GM21619 (cell line): ENCODE data around the gene PTPRO.
A peak's percentile ranks its signal among the peaks of the same experiment; 100 is the strongest.

Source experiments
- ATAC-seq: cut with Tn5 transposase; IDR thresholded peaks from one replicate; pipeline ENCODE4 v1.9.1; 2021; ENCODE audit not compliant: unreplicated experiment

Gene PTPRO

GRCh38 chr12:15443611-15444010 lies 121.3 kb downstream of the PTPRO start:
- no peak for ATAC-seq

GRCh38 chr12:15444523-15444922 lies 122.2 kb downstream of the PTPRO start:
- ATAC-seq, result no peak

- no peak for ATAC-seq
These were observed 124.5 kb downstream of the PTPRO start for GRCh38 chr12:15446807-15447206.

GRCh38 chr12:15453613-15454012 lies 131.3 kb downstream of the PTPRO start:
- peak; percentile 54 for ATAC-seq

- ATAC-seq, result no peak
These were observed 135.7 kb downstream of the PTPRO start for GRCh38 chr12:15458008-15458407.

- ATAC-seq, result no peak
These were observed 146.6 kb downstream of the PTPRO start for GRCh38 chr12:15468911-15469310.

GRCh38 chr12:15469356-15469755 lies 147.0 kb downstream of the PTPRO start:
- no peak for ATAC-seq

- ATAC-seq, result no peak
These were observed 149.7 kb downstream of the PTPRO start for GRCh38 chr12:15472036-15472435.

GRCh38 chr12:15474766-15475165 lies 152.5 kb downstream of the PTPRO start:
- ATAC-seq, result no peak

GRCh38 chr12:15477761-15478160 lies 155.5 kb downstream of the PTPRO start:
- ATAC-seq, result no peak

GRCh38 chr12:15481846-15482245 lies 159.5 kb downstream of the PTPRO start:
- no peak for ATAC-seq

GRCh38 chr12:15485466-15485865 lies 163.2 kb downstream of the PTPRO start:
- no peak for ATAC-seq

- ATAC-seq, result no peak
These were observed 164.6 kb downstream of the PTPRO start for GRCh38 chr12:15486859-15487258.

- ATAC-seq, result no peak
These were observed 166.2 kb downstream of the PTPRO start for GRCh38 chr12:15488481-15488880.

GRCh38 chr12:15494329-15495046 lies 172.2 kb downstream of the PTPRO start:
- ATAC-seq, result peak; percentile 55

- ATAC-seq, result no peak
These were observed 173.4 kb downstream of the PTPRO start for GRCh38 chr12:15495746-15496145.

GRCh38 chr12:15496738-15497137 lies 174.4 kb downstream of the PTPRO start:
- no peak for ATAC-seq

GRCh38 chr12:15497671-15498292 lies 175.5 kb downstream of the PTPRO start:
- no peak for ATAC-seq

GRCh38 chr12:15502211-15502610 lies 179.9 kb downstream of the PTPRO start:
- no peak for ATAC-seq

GRCh38 chr12:15505616-15506015 lies 183.3 kb downstream of the PTPRO start:
- no peak for ATAC-seq

- no peak for ATAC-seq
These were observed 192.7 kb downstream of the PTPRO start for GRCh38 chr12:15515010-15515409.

- no peak for ATAC-seq
These were observed 197.8 kb downstream of the PTPRO start for GRCh38 chr12:15520083-15520482.

- ATAC-seq, result no peak
These were observed 198.5 kb downstream of the PTPRO start for GRCh38 chr12:15520844-15521243.
